Esophagus squamous epithelium (tissue), 4 donors: Measurements from ENCODE around the gene CCM2.

Experiments
- POLR2A ChIP-seq, 4 donors: fragments of 450-650 bp; IDR thresholded peaks; one replicate each; pipeline ENCODE4 v1.6.1; 2017; ENCODE audit warnings: antibody characterized with exemption in 4 of 4, mild to moderate bottlenecking in 4 of 4, moderate library complexity in 3 of 4
- TF ChIP-seq, protein P1 (sequence below), 6 experiments: fragments of 450-650 bp in 4 of 6; fragments of 200-600 bp in 2 of 6; sonication (generic) in 2 of 6; IDR thresholded peaks; one replicate each; pipeline ENCODE4 v1.5.1; 2016 to 2019; ENCODE audit warnings: antibody characterized with exemption in 6 of 6, mild to moderate bottlenecking in 4 of 6, moderate library complexity in 4 of 6

DNA sequence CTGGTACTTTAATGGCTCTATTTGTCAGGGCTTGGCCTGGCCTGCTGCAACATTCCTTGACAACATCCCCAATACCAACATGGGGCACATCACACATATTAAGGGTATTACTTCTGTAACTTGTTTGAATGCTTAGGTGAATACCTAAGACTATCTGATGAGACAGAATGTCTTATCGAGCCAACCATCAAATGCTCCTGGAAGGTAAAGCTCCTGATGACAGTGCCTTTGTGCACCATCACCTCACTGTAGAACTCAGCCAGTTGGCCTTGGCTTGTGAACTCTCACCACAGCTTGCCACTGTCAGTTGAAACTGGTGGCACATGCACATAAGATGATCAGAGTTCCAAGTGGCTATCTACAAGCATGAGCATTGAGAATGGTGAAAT lies 17.5 kb upstream of the CCM2 start:
- TF ChIP-seq, protein P1, sequence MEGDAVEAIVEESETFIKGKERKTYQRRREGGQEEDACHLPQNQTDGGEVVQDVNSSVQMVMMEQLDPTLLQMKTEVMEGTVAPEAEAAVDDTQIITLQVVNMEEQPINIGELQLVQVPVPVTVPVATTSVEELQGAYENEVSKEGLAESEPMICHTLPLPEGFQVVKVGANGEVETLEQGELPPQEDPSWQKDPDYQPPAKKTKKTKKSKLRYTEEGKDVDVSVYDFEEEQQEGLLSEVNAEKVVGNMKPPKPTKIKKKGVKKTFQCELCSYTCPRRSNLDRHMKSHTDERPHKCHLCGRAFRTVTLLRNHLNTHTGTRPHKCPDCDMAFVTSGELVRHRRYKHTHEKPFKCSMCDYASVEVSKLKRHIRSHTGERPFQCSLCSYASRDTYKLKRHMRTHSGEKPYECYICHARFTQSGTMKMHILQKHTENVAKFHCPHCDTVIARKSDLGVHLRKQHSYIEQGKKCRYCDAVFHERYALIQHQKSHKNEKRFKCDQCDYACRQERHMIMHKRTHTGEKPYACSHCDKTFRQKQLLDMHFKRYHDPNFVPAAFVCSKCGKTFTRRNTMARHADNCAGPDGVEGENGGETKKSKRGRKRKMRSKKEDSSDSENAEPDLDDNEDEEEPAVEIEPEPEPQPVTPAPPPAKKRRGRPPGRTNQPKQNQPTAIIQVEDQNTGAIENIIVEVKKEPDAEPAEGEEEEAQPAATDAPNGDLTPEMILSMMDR (IDR thresholded peaks at IDR 0.05): no peak
- no peak for TF ChIP-seq POLR2A (IDR thresholded peaks at IDR 0.05)
